Activated naive CD8-positive, alpha-beta T cell treated with anti-CD3 and anti-CD28 coated beads for 36 hours (primary cell): ENCODE data around the gene UTP25. TPM values are rescaled to one million over a fixed set of nuclear protein-coding genes. Genes with fewer than 3 reads are reported as not detected.

Experiments used
- DNase-seq: peaks from one replicate; pipeline ENCODE4 v3.0.0; 2021
- H3K27ac Mint-ChIP-seq: one replicate; pipeline ENCODE4 v1.8.0; 2022; ENCODE audit warnings: mild to moderate bottlenecking, moderate library complexity, mixed read lengths
- H3K27me3 Mint-ChIP-seq: one replicate; pipeline ENCODE4 v1.8.0; 2022; ENCODE audit warnings: mild to moderate bottlenecking, mixed read lengths
- H3K36me3 Mint-ChIP-seq: one replicate; pipeline ENCODE4 v1.8.0; 2021; ENCODE audit warnings: mild to moderate bottlenecking, mixed read lengths
- H3K4me1 Mint-ChIP-seq: one replicate; pipeline ENCODE4 v1.8.0; 2021; ENCODE audit warnings: mixed read lengths
- H3K4me3 Mint-ChIP-seq: one replicate; pipeline ENCODE4 v1.8.0; 2022; ENCODE audit warnings: mild to moderate bottlenecking, moderate library complexity, mixed read lengths
- H3K9me3 Mint-ChIP-seq: one replicate; pipeline ENCODE4 v1.8.0; 2022; ENCODE audit warnings: mixed read lengths
- total RNA-seq, 2 experiments: library from RNA; stranded (reverse); gene quantifications; one replicate each; pipeline ENCODE4 v1.2.3, GENCODE V29; 2021

The UTP25 gene
- total RNA-seq, 2 experiments from 2014 or later = 12.2 to 12.5 TPM

DNA sequence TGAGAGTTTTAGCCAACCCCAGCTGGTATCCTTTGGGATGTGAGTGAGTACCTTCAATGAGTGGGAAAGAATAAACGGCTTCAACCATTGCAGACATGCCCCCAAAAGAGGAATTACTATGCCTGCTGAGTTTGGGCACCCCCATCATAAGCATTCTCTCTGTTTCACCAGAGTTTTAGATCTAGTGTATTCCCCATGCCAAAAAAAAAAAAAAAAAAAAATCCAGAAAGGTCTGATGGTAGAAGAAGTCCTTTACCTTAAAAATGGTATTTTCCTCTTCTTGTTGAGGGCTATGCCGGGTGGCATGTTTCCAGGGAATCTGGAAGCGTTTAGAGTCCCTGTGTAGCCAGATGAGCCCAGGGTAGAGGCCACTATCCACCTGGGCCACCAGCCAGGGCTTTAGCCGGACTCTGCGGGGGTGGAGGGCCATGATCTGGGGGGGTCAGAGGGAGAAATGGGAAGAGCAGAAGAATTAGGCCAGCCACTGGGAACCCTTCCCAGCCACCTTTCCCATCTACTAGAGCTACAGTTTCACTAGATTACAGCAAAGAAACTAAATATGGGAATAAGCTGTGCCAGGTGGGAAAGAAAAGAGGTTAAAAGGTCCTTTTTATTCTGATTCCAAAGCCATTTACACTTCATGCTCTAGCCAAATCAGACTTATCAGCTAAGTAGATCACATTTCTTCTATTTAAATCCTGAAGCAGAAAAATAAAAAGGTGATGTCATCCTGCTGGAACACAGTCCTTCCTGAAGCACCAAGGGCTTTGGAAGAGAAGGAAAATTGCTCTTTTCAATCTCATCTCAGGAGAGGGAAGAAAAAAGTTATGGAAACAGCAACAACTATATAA, 26.6 kb upstream of the UTP25 start:
- Mint-ChIP-seq H3K36me3 (peaks cover 2% of the 10 kb centered on the region), H3K27ac (no peak overlapping the region), H3K27me3 (no peaks in the 10 kb centered on the region), H3K4me3 (no peak overlapping the region), H3K9me3 (no peaks in the 10 kb centered on the region), H3K4me1 (peaks cover 17% of the 10 kb centered on the region)
- DNase-seq = no peak

DNA sequence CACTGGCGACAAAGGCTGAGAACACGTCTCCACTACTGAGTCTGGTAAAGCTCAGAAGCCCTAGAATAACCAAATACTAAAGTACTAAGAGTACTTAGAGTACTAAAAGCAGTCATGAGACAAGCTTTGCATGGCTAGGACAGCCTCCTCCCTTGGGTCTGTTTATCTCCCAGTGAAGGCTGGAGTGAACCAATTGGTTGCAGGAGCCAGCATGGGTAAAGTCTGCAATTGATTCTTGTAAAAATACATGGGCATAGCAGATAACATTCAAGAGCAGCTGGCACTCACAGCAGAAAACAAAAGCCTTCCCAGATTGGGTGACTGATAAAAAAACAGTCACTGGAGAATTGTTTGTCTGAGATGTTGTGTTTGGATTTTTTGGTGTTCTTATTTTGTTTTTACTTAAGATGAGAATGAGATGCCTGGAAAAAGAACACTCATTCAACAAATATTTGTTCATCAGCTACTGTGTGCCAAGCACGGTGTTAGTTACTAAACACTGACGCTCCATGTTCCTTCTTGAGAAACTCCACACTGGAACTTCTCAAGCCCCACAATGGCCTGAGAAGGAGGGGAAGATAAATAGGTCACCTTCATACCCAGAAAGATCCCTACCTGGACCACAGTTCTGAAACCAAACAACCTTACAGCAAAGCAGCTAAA, 25.5 kb upstream of the UTP25 start:
- no peaks in the 10 kb centered on the region for H3K9me3 Mint-ChIP-seq
- no peak overlapping the region for H3K27ac Mint-ChIP-seq
- H3K4me3 Mint-ChIP-seq = no peak overlapping the region

DNA sequence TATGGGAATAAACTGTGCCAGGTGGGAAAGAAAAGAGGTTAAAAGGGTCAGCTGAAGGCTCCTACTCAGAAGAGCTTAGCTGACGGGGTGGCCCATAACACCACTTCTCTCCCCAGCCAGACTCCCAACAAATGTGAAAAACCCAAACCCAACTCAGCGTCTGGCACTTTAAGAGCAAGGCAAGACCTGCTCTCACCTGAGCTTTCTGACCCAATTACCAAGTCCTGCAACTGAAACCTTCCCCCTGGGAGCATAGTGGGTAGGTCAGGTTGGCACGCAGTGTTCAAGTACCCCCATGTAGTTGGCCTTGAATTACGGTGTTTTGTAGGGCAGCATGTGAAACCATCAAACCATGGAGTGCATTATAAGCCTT, 25.0 kb upstream of the UTP25 start:
- Mint-ChIP-seq H3K27me3 (no peaks in the 10 kb centered on the region), H3K9me3 (no peaks in the 10 kb centered on the region), H3K4me3 (no peak overlapping the region), H3K36me3 (peaks cover 2% of the 10 kb centered on the region), H3K27ac (no peak overlapping the region), H3K4me1 (peaks cover 25% of the 10 kb centered on the region)
- no peak for DNase-seq

More for the DNA sequence above, 25.5 kb upstream of the UTP25 start:
- DNase-seq = no peak
- H3K36me3 Mint-ChIP-seq = peaks cover 2% of the 10 kb centered on the region
- peaks cover 21% of the 10 kb centered on the region for H3K4me1 Mint-ChIP-seq
- H3K27me3 Mint-ChIP-seq = no peaks in the 10 kb centered on the region

DNA sequence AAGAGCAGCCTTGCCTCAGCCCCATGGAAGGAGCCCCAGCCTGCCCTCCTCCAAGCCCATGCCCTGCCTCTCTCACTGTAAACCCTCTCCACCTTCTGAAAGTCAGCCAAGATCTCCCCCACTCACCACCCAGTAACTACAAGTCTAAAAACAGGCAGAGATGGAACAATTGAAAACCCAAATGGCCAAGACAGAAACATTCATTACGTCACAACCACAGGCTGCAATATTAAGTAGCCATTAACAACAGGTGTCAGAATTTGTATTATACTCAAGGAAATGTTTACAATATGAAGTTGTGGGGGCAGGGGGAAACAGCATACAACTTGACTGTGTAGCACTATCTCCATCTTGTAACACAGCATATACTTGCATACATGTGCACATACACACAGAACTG, 24.2 kb upstream of the UTP25 start:
- Mint-ChIP-seq H3K4me3 (no peak overlapping the region), H3K27me3 (no peaks in the 10 kb centered on the region), H3K36me3 (no peaks in the 10 kb centered on the region), H3K27ac (no peak overlapping the region), H3K9me3 (no peaks in the 10 kb centered on the region), H3K4me1 (peaks cover 25% of the 10 kb centered on the region)
- DNase-seq = no peak

DNA sequence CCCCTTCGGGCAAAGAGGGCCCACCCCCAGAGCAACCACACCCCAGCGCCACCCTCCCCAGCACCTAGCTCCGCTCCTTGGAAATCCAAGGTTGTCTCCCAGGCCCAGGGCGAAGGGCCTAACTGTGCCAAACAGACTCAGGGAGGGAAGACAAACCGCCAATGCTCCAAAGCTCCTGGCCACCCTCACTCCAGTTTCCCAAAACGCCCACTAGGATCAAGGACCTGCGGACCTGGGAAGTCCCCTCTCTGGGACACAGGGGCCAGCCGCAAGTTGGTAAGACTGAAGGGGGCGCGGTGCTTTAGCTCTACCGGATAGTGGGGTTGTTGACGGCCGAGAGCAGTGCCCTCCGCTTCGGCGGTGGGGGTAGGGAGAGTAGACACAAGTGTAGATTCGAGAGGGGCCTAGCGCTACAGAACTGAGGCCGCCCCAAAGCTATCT, 22.4 kb upstream of the UTP25 start:
- no peak for DNase-seq
- Mint-ChIP-seq H3K36me3 (no peaks in the 10 kb centered on the region), H3K4me1 (peaks cover 25% of the 10 kb centered on the region), H3K9me3 (no peaks in the 10 kb centered on the region), H3K27me3 (no peaks in the 10 kb centered on the region), H3K4me3 (peak overlapping the region; percentile 87), H3K27ac (no peak overlapping the region)

DNA sequence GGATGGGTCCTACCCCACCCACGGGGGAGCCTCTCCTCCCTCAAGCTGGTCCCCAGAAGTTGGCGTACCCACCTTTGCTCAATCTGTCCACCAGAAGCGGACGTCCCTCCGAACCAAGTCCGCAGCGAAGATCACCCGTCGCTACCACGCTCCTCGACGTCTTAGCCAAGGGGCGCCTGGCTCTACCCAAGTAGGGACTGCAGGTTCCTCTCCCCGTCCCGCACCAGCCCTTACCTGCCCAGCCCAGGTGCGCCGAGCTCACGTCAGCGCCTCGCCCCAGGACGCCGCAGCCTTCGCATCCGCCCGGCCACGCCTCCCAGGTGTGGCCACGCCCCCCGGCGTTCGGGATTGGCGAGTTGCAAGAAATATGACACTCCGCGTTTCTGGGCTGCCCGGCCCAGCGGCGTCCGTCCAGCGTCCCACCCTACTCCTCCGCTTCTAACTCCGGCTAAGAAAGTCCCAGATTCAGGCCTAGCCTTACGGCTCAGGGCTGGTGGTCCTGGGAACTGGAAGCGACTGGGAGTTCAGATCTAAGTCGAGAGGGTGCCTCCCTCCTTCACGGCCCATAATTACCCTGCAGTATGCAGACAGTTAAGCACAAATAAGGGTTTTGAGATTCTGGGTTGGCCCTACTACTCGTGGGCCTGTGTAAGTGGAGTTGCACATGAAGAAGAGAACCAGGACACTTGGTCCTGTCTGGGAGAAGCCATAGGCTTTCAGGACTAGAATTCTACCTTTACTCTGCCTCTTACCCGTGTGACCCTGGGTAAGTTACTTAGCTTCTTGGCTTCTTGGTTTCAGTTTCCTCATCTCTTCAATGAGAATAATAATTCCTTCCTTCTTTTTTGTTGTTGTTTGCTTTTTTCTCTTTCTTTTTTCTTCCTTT, 21.7 kb upstream of the UTP25 start, which contains the start of gene IRF6:
TSS of gene IRF6 (minus strand) at position 268 of the 886 bp plus-strand sequence. CDS start 4,729 bp downstream, outside the sequence.
- no peaks in the 10 kb centered on the region for H3K9me3 Mint-ChIP-seq
- peak within 1 kb of the TSS; percentile 87 for H3K4me3 Mint-ChIP-seq
- H3K36me3 Mint-ChIP-seq = no peaks in the 10 kb centered on the region
- H3K27me3 Mint-ChIP-seq = no peaks in the 10 kb centered on the region
- H3K4me1 Mint-ChIP-seq = peaks cover 25% of the 10 kb centered on the region
- peak; percentile 81 for DNase-seq
- H3K27ac Mint-ChIP-seq = peak within 1 kb of the TSS; percentile 89

DNA sequence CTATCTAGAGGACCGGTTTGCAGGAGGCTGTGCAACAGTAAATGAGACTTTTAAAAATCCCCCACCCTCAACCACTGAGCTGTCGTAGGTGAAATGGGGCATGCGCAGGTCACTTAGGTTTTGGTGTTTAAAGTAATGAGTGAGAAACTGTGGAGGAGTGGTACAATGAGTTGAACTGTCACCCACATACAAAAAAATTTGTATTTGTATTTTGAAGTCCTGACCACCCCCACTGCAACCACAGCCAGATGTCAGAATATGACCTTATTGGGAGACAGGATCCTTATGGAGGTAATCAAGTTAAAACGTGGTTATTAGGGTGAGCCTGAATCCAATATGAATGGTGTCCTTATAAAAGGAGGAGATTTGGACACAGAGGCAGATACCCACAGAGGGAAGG, 20.3 kb upstream of the UTP25 start:
- Mint-ChIP-seq H3K36me3 (no peaks in the 10 kb centered on the region), H3K27me3 (no peaks in the 10 kb centered on the region), H3K4me1 (peaks cover 25% of the 10 kb centered on the region), H3K9me3 (no peaks in the 10 kb centered on the region), H3K27ac (no peak overlapping the region), H3K4me3 (no peak overlapping the region)
- DNase-seq = no peak

DNA sequence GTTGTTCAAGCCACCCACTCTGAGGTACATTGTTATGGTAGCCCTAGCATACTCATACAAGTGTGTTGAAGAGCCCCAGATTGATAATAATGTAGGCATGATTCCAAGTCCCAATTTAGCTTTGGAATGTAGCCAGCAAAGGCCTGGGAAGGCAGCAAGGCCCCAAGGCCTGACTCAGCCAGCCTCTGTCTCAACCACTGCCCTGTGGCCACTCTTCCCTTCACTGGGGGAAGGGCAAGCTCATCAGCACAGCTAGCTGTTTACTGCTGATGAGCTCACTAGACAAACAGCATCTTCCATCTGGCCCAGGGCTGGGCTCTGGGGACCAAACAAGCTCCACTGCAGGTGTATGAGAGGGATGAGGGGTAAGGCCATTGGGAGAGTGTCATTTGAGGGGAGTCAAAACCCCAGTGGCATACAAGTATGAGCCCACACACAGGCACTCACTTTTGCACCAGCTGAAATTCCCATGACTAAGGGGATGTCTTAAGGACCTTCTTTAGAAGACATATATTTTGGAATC, 19.7 kb upstream of the UTP25 start:
- no peaks in the 10 kb centered on the region for H3K27me3 Mint-ChIP-seq
- DNase-seq = no peak
- H3K9me3 Mint-ChIP-seq = no peaks in the 10 kb centered on the region
- peaks cover 25% of the 10 kb centered on the region for H3K4me1 Mint-ChIP-seq
- no peak overlapping the region for H3K4me3 Mint-ChIP-seq
- no peaks in the 10 kb centered on the region for H3K36me3 Mint-ChIP-seq
- no peak overlapping the region for H3K27ac Mint-ChIP-seq

DNA sequence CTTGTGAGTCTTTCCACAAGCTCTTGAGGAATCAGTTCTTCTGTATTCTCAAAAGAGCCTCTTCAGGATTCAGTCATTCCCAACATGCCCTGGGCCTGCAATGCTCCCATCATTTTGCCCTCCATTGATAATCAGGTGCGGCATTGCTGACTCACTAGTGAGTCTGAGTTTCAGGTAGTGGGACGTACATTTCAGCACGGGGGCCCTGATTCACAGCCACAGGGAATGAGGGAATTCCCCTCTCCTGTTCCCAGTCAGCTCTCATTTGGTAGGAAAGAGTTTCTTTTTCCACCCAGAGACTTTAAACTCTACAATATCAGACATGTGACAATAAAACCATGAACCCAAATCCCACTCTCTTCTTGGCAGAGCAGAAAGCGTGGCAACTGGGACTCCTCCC, 18.2 kb upstream of the UTP25 start:
- Mint-ChIP-seq H3K27me3 (no peaks in the 10 kb centered on the region), H3K9me3 (no peaks in the 10 kb centered on the region), H3K4me1 (peaks cover 20% of the 10 kb centered on the region), H3K27ac (no peak overlapping the region), H3K36me3 (no peaks in the 10 kb centered on the region), H3K4me3 (no peak overlapping the region)
- no peak for DNase-seq

DNA sequence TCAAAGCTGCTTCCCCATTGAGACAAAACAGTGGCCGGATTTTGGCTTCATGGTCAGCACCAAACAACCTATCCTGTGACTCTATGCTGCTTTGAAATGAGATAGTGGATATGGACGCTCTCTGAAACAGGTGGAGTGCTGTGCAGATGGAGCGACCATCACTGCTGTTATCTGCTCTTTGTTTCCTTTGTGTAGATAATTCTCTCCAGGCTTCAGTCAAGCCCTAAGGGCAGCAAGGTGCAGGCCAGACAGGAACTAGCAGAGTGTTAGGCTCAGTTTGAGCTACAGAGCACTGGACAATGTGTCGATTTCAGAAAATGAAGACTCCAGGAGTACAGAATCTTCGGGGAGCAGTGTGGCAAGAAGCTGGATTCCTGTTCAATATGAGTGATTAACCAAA, 17.0 kb upstream of the UTP25 start:
- H3K27me3 Mint-ChIP-seq = no peaks in the 10 kb centered on the region
- peaks cover 19% of the 10 kb centered on the region for H3K4me1 Mint-ChIP-seq
- no peak for DNase-seq
- H3K9me3 Mint-ChIP-seq = no peaks in the 10 kb centered on the region
- no peaks in the 10 kb centered on the region for H3K36me3 Mint-ChIP-seq
- no peak overlapping the region for H3K4me3 Mint-ChIP-seq
- no peak overlapping the region for H3K27ac Mint-ChIP-seq

DNA sequence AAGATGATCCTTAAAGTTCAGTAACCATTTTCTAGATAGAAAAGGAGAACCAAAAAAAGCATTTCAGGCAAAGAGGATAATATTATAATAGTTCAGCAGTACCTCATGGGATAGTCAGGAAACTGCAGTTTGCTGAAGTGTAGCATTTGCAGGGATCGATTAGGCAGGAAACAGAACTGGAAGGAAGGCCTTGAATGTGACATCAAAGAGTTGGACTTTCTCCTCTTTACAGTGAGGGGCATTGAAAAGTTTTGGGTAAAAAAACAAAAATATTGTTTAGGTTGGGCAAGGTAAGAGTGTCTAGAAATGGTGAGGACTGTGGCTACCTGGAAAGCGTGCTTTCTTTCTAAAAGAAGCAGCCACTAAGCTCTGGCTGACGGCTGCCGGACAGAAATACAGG, 13.9 kb upstream of the UTP25 start:
- Mint-ChIP-seq H3K36me3 (no peaks in the 10 kb centered on the region), H3K27me3 (peaks cover 6% of the 10 kb centered on the region), H3K27ac (no peak overlapping the region), H3K4me1 (peaks cover 12% of the 10 kb centered on the region), H3K9me3 (no peaks in the 10 kb centered on the region), H3K4me3 (no peak overlapping the region)
- no peak for DNase-seq

DNA sequence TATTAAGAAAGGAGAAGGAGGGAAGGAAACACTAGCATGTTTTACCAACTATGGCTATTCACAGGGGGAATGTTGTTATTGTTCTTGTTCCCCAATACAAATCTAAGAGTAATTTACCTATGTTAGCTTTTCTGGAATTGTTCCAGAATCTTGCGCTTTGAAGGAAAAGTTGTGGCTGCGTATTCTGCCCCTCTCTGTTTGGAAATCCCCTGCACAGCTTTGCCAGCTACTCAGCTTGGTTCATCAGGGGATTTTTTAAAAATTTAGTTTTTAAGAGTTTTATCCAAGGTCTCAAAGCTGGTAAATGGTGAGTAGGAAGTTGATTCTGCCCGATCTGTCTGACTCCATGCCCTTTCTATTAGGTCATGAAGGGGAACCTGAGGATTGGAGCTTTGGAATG, 12.3 kb upstream of the UTP25 start:
- peak overlapping the region; percentile 77 for H3K27ac Mint-ChIP-seq
- H3K4me1 Mint-ChIP-seq = peaks cover 12% of the 10 kb centered on the region
- H3K36me3 Mint-ChIP-seq = no peaks in the 10 kb centered on the region
- DNase-seq = no peak
- no peak overlapping the region for H3K4me3 Mint-ChIP-seq
- H3K9me3 Mint-ChIP-seq = no peaks in the 10 kb centered on the region
- H3K27me3 Mint-ChIP-seq = peaks cover 12% of the 10 kb centered on the region

DNA sequence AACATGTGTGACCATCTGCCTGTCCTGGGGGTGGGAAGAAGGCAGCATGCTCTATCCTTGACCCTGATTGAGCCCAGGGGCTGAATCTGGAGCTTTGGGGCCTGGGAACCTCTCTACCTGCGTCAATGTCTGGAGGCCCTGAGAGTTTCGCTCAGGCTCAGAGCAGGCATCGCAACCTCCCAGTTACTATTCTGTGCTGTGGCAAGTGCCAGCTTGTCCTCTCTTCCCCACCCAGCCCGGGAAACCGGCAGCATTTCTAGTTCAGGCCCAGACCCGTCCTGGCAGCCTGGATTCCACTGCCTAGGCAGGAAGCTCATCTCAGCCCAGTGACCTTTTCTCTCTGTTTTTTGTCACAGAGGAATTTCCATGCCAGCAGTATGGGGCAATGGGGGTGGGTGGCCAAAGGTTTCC, 11.8 kb upstream of the UTP25 start:
- no peak for DNase-seq
- peaks cover 12% of the 10 kb centered on the region for H3K4me1 Mint-ChIP-seq
- no peaks in the 10 kb centered on the region for H3K36me3 Mint-ChIP-seq
- H3K27me3 Mint-ChIP-seq = peaks cover 12% of the 10 kb centered on the region
- peak overlapping the region; percentile 47 for H3K4me3 Mint-ChIP-seq
- peak overlapping the region; percentile 77 for H3K27ac Mint-ChIP-seq
- no peaks in the 10 kb centered on the region for H3K9me3 Mint-ChIP-seq

DNA sequence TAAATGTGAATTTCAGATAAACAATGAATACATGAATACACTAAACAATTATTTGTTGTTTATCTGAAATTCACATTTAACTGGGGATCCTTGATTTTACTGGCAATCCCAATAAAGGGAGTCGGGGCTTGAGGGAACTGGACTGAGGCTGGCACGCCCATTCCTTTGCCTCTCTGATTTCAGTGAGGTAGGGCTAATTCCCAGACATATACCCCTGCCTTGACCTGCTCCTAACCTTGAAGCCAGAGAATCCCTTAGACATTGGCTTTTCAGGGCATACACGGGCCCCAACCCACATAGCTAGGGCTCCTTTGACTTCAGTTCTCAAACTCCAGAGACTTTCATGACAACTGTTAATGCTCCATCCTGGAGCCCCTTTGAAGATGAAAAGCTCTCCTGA, 10.8 kb upstream of the UTP25 start:
- Mint-ChIP-seq H3K27ac (no peak overlapping the region), H3K36me3 (no peaks in the 10 kb centered on the region), H3K27me3 (peaks cover 19% of the 10 kb centered on the region), H3K4me3 (no peak overlapping the region), H3K4me1 (peaks cover 12% of the 10 kb centered on the region), H3K9me3 (no peaks in the 10 kb centered on the region)
- DNase-seq = no peak

DNA sequence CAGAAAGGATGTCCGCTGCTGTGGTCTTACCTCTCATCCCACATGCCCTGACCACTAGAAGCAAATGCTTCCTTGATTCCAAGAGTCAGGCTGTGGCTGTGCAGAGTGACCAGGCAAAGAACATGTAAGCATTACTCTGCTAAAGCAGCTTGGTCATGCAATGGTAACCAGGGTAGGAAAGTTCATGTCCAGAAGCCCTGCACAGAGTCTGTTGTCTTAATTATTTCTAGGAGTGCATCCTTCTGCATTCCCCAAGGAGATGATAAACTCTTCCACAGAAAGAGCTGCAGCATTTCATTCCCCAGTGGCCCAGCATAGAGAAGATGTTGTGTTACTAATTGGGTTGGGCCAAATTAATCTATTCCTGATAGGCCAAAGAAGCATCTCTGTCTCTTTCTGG, 10.1 kb upstream of the UTP25 start:
- H3K27me3 Mint-ChIP-seq = peaks cover 23% of the 10 kb centered on the region
- H3K9me3 Mint-ChIP-seq = no peaks in the 10 kb centered on the region
- H3K36me3 Mint-ChIP-seq = no peaks in the 10 kb centered on the region
- peaks cover 14% of the 10 kb centered on the region for H3K4me1 Mint-ChIP-seq
- no peak for DNase-seq
- no peak overlapping the region for H3K4me3 Mint-ChIP-seq
- H3K27ac Mint-ChIP-seq = no peak overlapping the region
